HG03439 (cell line): Measurements from ENCODE around the gene MMAB.

Experiments
- ATAC-seq: cut with Tn5 transposase; IDR thresholded peaks from one replicate; pipeline ENCODE4 v1.9.1; 2021; ENCODE audit warnings: mild to moderate bottlenecking, moderate library complexity; ENCODE audit not compliant: unreplicated experiment

MMAB gene

DNA sequence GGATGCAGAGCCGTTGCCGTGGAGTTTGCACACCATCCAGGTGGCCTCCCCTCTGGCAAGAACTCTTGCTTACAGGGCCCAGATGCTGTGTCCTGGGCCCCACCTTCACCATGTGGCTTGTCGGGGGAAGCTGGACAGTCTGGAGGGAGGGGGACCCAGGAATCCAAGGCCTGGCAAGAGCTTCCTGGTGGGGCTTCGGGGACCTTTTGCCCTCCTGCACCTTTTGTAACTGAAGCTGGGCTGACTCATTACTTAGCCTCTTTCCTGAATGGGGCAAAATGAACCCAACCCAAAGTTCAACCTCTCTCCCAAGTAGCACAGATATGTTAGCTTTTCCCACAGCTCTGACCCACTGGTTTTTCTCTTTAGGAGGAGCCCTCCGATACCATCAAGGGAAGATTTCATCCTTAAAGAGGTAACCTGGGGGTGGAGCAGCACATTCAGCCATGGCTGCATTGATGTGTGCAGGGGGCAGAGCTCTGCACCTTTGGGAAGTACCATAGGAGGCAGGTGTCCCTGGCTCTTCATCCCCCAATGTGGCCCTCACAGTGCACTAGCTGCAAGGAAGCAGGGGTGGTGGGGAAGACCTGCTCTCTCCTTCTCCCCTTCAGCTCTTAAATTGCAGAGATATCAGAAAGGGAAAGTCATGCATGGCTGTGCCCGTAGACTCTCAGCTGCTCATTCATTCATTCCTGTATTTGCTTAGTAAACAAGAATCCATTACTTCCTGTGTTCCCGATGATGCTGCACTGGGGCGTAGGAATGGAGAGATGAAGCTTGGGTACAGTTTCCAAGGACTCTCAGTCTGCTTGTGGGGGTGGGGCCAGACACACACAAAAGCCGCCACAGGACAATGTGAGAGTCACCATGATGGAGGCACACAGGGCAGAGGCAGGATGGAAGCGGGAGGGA, 13.3 kb upstream of the MMAB start:
- ATAC-seq, result no peak

DNA sequence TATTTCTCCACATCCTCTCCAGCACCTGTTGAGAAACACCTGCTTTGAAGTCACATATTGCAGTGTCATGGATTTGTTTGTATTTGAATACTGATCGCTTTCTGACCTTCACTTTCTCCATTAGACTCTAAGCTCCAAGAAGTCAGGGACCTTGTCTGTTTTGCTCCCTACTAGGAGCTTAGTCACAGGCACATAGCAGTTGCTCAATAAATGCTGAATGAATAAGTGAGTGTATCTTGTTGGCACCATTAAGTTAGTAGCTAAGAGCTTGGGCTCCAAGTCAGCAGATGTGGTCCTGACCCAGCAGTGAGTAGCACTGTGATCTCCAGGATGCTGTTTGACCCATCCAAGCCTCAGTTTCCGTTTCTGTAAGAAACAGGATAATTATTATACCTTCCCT, 10.4 kb upstream of the MMAB start:
- ATAC-seq, result no peak

DNA sequence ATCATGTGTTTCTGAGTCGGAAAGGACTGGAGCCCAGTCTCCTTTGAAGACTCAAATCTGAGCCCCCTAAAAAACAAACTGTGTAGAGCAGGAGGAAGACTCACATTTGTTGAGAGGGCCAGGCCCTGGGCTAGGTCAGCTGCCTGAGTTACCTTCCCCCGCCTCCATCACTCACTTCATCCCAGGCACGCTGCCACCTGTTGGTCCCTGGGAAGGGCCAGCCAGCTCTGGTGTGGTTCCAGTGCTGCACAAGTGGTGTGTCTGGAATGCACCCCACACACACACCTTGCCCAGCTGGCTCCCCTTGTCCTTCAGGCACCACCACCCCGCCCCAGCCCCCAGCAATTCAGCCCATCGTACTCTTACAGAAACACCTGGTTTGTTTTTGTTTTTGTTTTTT, 9.3 kb upstream of the MMAB start:
- no peak for ATAC-seq

DNA sequence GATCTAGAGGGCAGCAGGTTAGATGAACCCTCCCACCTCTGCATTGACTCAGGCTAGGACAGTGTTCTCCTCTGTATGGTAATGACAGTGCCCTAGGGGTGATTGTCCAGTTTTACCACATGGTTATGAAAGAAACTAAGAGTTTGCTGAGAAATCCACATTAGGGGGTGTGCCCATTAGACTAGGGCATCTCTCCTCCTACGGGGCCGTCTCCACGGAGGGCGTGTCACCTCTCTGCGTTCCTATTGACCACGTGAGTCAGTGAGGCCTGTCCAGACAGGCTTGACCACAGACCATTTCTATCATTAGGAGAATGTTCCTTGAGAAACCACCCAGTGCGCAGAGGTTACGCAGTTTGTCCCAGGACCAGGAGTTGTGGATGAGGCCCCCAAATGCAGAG, 8.6 kb upstream of the MMAB start:
- ATAC-seq, result no peak

DNA sequence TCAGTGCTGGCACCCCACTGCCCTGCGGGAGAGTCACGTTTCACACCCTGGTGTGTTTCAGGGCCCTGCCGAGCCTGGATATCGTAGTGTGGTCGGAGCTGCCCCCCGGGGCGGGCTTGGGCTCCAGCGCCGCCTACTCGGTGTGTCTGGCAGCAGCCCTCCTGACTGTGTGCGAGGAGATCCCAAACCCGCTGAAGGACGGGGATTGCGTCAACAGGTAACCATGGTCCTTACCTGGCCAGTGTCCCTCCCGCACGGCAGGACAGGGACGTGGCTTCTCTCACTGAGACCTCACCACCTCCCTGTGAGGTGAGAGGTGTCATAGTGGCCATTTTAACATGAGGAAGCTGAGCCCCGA, 8.0 kb upstream of the MMAB start:
- ATAC-seq, result no peak

DNA sequence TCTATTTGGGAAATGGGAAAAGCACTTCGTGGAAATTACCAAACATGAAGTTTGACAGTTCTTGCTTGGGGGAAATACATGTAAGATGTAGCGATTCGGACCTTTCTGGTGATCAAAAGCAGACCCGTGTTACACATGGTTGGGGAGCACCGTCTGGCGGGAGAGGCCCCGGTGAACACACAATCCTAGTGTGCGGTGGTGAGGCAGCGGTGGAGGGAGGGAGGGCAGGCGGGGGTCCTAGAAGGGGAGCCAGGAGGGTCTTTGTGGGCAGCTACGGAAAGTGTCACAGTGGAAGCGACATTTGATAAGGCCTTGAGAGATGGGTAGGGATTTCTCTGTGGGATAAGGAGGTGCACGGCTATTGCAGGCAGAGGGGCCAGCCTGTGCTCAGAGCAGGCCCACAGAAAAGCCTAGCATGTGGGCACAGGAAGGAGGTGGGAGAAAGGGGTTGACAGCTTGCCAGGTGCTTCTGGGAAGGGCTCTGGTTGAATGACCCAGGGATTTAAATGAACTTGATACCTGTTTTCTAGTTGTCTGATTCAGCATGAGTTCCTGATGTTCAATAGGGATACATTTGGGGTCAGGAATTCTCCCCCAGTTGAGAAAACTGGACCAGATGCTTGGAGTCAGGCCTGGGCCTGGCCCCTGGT, 7.5 kb upstream of the MMAB start:
- no peak for ATAC-seq

DNA sequence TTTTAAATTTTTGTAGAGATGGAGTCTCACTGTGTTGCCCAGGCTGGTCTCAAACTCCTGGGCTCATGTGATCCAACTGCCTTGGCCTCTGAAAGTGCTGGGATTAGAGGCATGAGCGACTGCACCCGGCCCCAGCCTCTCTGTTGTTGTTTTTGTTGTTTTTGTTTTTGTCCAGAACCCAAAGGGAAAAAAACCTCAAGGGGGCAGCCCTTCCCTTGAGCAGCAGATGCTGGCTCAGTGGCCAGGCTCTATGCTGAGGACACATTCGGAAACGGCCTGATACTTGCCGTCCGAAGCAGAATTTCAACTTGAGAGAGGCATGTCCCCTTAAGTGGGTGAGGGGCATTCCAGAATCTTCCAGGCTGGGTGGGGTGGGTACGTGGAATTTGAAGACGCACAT, 7.0 kb upstream of the MMAB start:
- no peak for ATAC-seq

DNA sequence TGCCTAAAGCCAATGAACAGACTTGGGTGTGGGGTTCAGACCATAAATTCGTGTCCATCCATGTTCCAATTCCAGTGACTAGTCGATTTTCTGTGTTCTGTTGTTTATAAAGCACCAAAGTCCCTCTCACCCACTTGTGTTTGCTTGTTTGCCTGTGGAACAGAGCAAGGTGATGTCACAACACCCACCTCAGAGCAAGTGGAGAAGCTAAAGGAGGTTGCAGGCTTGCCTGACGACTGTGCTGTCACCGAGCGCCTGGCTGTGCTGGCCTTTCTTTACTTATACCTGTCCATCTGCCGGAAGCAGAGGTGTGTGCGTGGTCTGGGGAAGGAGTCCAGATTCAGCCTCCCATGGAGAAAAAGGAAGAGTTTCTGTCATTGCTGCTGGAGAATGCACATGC, 6.3 kb upstream of the MMAB start:
- ATAC-seq, result no peak

DNA sequence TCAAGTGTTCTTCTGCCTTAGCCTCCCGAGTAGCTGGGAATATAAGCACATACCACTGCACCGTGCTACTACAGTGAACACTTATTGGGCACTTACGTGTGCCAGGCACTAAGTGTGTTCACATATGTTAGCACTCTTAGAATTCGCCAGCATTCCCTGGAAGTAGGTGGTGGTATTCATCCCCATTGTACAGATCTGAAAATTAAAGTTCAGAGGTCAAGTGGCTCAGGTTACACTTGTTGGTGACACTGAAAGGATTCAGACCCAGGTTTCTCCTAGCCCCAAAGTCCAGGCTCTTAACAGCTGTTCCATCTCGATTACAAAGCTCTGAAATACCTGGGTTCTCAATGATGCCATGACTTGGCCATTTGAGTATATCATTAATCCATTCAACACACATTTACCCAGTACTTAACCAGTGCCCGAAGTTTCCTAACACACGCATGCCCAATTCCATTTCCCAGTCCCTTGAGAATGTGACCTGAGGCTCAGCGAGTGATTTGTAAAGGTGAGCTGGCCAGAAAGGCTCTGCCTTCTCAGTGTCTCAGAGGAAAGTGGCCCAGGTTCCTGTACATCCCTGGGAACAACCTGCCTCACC, 5.1 kb upstream of the MMAB start:
- ATAC-seq, result no peak

DNA sequence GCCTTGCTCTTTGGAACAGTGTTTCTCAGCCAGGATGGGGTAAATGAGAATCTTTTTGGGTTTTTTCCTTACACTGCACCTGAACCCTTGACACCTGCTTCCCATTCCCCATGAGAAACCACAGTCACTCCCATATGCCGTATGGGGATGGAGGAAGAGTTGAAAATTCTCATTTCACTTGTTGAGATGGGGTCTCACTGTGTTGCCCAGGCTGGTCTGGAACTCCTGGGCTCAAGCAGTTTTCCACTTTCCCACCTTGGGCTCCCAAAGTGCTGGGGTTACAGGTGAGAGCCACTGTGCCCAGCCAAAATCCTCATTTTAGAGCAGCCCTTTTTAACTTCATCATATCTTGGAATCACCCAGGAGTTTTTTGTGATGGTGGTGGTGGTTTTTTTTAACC, 4.0 kb upstream of the MMAB start:
- ATAC-seq, result no peak

DNA sequence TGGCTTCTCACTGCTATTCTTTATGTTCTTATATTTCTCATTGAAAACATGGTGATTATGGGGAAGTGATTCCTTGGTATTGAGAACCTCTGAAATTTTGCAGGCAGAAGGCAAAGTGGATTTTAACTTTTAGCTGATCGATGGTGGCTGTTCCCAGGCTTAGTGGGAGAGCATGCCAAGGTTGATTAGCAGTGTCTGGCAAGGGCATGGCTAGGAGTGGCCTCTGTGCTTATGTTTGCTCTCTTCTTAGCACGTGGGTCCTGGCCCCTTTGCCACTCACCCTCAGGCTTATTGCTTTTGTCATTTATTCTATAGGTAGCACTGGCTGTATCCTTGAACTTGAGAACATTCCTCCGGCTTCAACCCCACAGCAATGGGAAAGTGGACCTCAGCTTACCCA, 2.4 kb upstream of the MMAB start:
- ATAC-seq, result no peak

DNA sequence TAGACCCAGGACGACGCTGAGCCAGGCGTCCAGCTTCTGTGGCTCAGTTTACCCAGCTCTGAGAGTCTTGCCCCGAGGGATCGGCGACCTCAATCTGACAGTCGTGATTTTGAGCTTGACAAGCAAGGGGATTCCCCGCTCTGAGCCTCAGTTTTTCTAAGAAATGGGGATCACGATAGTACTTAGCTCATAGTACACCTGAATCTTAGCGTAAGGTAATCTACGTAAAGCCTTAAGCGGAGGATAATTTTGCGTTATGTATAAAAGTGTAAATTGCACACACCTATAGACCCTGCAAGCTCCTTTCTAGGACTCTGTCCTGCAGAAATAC, 575 bp upstream of the MMAB start:
- ATAC-seq, result peak; percentile 16

DNA sequence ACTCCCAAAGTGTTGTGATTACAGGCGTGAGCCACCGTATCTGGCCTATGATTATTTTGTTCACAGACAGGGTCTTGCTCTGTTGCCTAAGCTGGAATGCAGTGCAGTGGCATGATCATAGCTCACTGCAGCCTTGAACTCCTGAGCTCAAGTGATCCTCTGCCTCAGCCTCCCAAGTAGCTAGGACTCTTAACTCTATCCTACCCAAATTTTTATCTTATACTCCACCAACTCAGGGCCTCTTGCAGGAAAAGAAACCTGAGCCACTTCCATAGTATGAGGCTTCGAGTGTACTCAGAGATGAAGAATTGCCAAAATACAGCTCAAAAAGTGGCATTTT, 828 bp downstream of the MMAB start:
- ATAC-seq, result no peak

DNA sequence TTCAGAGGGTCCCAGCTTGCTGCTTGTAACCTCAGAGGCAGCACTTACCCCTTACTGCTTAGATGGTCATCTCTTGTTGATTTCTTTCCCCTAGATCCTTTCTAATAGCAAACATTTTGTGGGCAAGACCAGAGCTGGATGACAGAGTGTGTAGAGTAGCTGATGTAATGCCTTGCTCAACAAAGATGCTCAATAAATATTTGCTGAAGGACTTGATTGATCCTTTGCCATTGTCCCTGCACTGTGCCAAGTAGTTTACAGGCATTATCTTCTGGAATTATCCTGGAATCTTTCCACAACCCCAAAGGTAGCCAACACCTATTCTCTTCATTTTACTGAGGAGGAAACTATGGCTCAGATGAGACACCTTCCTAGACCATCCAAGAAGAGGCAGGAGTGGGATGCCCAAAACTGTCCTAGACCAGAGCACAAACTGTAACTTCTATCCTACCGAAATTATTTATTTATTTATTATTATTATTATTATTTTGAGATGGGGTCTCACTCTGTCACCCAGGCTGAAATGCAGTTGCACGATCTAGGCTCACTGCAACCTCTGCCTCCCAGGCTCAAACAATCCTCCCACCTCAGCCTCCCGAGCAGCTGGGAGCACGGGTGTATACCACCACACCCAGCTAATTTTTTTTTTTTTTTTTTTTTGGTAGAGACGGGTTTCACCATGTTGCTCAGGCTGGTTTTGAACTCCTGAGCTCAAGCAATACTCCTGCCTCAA, 1.4 kb downstream of the MMAB start:
- no peak for ATAC-seq

DNA sequence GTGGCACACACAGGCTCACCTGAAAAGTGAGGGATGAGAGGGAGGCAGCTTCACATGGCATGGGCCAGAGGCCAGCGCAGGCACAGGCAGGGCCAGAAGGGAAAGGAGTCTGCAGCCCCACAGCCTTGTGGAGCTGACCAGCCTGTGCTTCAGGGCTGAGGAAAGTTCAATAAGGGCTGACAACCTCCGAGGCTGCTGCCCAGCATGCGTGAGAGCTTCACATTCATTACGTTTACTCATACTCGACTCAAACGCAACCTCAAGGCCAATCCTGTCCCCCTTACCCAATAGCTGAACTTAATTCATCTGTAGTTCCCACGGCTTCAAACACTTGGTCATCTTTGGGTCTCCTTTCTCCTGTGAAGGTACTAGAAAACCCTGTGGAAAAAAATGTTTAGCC, 4.8 kb downstream of the MMAB start:
- ATAC-seq, result no peak

DNA sequence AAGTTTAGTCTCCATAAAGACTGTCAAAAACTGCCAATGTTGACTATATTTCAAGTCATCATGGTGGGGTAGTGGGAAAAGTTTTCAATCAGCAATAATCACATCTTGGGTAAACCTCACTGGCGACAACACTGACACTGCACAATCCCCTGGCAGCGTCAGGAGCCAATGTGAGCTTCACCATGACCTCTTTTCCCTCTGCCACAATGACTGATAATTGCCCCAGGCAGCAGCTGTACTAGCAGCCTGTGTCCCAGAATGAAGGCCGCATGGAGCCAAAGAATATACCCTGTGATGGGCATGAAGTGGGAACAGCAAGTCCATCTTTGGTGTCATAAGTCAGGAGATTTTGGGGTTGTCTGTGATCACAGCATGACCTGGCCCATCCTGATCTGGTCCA, 5.3 kb downstream of the MMAB start:
- ATAC-seq, result no peak

DNA sequence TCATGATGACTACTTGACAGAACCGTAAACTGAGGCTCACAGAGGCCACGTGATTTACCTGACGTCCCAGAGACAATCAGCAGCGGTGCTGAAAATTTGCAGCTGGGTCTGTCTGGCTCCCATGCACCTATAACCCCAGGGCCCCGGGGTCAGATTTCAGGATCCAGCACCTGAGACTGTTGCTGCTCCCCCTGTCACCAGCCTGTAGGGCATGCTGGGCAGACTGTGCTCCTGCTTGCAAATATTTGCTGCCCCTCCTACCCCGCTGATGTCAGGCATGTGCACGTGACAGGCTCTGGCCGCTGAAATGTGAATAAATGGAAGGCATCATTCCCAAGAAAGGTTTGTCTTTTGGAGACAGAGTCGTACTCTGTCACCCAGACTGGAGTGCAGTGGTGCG, 6.0 kb downstream of the MMAB start:
- ATAC-seq, result no peak

DNA sequence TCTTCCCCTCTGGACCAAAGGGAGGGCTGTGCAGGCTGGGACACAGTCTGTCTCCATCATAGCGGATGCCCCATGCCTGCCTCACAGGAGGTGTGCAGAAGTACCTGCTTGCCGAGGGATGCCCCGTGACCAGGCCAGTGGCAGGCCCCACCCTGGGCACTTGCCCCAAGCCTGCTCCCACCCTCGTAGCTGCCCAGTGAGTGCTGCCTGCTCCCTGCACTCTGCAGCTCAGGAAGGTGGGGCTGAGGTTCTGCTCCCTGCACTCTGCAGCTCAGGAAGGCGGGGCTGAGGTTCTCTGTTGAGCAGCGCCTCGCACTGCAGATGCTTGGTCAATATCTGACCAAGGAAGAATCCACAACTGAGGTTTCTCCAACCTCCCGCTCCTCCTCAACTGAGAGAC, 6.9 kb downstream of the MMAB start:
- ATAC-seq, result no peak

DNA sequence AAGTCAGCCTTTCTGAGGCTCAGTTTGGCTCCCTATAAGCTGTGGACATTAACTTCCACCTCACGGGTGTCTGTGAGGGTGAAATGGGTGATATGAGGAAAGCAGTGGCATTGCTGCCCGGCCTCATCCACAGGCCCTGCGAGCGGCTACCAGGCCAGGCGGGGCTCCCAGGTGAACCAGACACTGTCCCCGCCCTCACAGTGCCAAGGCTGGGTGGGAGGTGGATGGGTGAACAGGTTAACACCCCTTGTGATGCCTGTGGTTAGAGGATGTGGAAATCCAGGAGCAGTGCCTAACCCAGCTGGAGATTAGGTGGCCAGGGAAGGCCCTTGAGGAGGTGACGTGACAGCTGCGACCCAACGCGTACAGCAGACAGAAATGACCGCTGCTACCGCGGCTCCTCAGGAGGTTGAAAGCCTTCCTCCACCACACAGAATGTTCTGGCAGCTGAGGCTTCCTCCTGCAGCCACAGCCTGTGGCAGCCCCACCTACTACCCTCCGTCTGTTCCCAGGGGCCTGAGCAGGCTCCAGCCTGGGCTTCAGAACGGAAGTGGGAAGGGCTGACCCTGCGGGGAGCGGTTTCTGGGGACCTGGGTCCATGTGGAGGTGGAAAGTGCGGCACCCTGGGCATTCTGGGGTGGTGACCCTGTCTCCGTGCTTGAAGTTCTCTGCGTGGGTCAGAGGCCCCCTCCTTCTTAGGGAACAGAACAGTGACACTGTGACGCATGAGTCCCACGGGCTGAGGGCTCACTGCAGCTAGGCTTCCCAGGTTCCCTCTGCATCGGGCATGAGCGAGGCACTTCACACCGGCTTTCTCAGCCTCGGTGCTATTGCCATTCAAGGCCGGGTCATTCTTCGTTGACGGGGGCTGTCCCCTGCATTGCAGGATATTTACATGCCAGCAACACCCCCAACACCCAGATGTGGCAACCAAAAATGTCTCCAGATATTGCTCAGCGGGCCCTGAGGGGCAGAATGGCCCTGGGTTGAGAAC, 9.7 kb downstream of the MMAB start:
- no peak for ATAC-seq

DNA sequence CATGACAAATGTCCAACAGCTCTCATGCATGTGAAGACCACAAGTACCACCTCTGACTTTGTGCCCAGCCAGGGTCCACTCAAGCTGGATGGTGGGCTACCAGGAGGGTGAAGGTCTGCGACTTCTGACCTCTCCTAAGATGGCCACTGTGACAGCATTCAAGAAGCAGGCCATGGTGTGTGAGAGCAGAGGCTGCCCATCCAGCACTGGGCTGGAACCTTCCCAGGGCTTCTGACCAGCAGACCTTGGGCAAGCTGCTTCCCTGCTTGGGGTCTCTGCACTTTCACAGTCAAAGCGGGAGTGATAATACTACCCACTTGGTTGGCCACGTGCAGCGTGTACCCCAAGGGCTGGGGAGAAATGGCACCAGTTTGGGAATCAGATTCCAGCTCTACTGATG, 10.4 kb downstream of the MMAB start:
- ATAC-seq, result no peak

DNA sequence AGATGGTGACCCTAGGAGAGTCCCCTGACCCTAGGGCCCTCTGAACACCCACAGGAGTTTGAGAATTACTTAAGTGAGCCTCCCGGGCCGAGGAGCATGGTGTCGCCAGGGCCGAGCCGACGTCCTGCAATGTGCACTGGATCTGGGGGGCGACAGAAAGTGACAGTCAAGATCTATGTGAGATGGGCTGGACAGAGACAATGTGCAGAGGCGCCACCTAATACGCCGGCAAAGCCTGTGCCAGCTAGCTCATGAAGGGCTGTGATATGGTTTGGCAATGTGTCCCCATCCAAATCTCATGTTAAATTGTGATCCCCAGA, 11.6 kb downstream of the MMAB start:
- ATAC-seq, result no peak
